K562 (cell line): Measurements from ENCODE around the gene SPI1. TPM values are rescaled to one million over a fixed set of nuclear protein-coding genes. Genes with fewer than 3 reads are reported as not detected.

Experiments
- AFF1 ChIP-seq, 2 experiments: fragments of 450-650 bp; IDR thresholded peaks; 2 replicates each; pipeline ENCODE4 v1.6.1; 2018; ENCODE audit warnings: mild to moderate bottlenecking in 2 of 2, low read depth in 1 of 2; ENCODE audit not compliant: partially characterized antibody in 2 of 2
- CREB3 ChIP-seq: fragments of 450-650 bp; conservative IDR thresholded peaks from 2 replicates; pipeline ENCODE4 v1.6.1; 2016; ENCODE audit warnings: missing genetic modification characterization, low read depth, mild to moderate bottlenecking, missing compliant biosample characterization, moderate library complexity
- CSDE1 ChIP-seq, 2 experiments: fragments of 450-650 bp; IDR thresholded peaks; 2 replicates each; pipeline ENCODE4 v1.6.1; 2016; ENCODE audit warnings: mild to moderate bottlenecking in 1 of 2
- E2F4 ChIP-seq: sonication (generic); formaldehyde crosslinking; IDR thresholded peaks from 2 replicates; pipeline ENCODE4 v1.8.0; 2022; ENCODE audit warnings: mild to moderate bottlenecking, low read depth, missing genetic modification reagents
- HDAC1 ChIP-seq, 2 experiments: fragments of 450-650 bp; IDR thresholded peaks; 2 replicates each; pipeline ENCODE4 v1.6.1; 2016 to 2017; ENCODE audit warnings: inconsistent platforms in 1 of 2, mild to moderate bottlenecking in 1 of 2, moderate library complexity in 1 of 2
- KDM5B ChIP-seq: fragments of 200-600 bp; sonication (generic); IDR thresholded peaks from 2 replicates; pipeline ENCODE4 v1.6.1; 2012; ENCODE audit warnings: low read depth, mild to moderate bottlenecking, moderate library complexity, low read length, control low read depth, inconsistent platforms; ENCODE audit not compliant: insufficient replicate concordance
- MCM3 ChIP-seq: fragments of 450-650 bp; IDR thresholded peaks from 2 replicates; pipeline ENCODE4 v1.6.1; 2016
- MTA3 ChIP-seq: fragments of 450-650 bp; formaldehyde crosslinking; IDR thresholded peaks from 2 replicates; pipeline ENCODE4 v1.6.1; 2017; ENCODE audit warnings: mild to moderate bottlenecking, borderline replicate concordance
- NCOA2 ChIP-seq, 2 experiments: fragments of 450-650 bp; IDR thresholded peaks; 2 replicates each; pipeline ENCODE4 v1.6.1; 2018; ENCODE audit warnings: mild to moderate bottlenecking in 2 of 2, moderate library complexity in 1 of 2; ENCODE audit not compliant: partially characterized antibody in 2 of 2
- NONO ChIP-seq, 2 experiments: fragments of 200-400 bp in 1 of 2; fragments of 450-650 bp in 1 of 2; formaldehyde crosslinking in 1 of 2; IDR thresholded peaks; 2 replicates each; pipeline ENCODE4 v1.6.1; 2017; ENCODE audit warnings: low read depth in 2 of 2, mild to moderate bottlenecking in 2 of 2, moderate library complexity in 2 of 2, low read length in 1 of 2
- NR2F6 ChIP-seq: fragments of 450-650 bp; formaldehyde crosslinking; IDR thresholded peaks from 2 replicates; pipeline ENCODE4 v1.4.0; 2020; ENCODE audit warnings: mild to moderate bottlenecking
- PKNOX1 ChIP-seq: fragments of 450-650 bp; IDR thresholded peaks from 2 replicates; pipeline ENCODE4 v1.6.1; 2016
- ZNF232 ChIP-seq: sonication (generic); formaldehyde crosslinking; IDR thresholded peaks from 2 replicates; pipeline ENCODE4 v1.8.0; 2022; ENCODE audit warnings: mild to moderate bottlenecking, missing genetic modification reagents
- polyA plus RNA-seq, 8 experiments: library from polyadenylated mRNA; depleted of rRNA in 4 of 8; stranded (reverse) in 5 of 8; unstranded in 3 of 8; fragments of >200 nt; fragmentation: Nextera tagmentation in 2 of 8; fragmentation: Illumina TruSeq in 1 of 8; extraction: Ambion mirVana in 2 of 8; extraction: Trizol in 1 of 8; gene quantifications; 2 replicates each; pipeline versions ENCODE4 v1.2.1 to v1.2.3, GENCODE V29; 2011 to 2014; ENCODE audit warnings: inconsistent platforms in 1 of 8, missing spikeins in 1 of 8
- total RNA-seq, 7 experiments: library from RNA; depleted of rRNA in 6 of 7; stranded (reverse); fragments of >200 nt in 6 of 7; fragmentation: Illumina TruSeq in 2 of 7; extraction: Trizol in 2 of 7; gene quantifications; 2 replicates each; pipeline versions ENCODE4 v1.2.1 to v1.2.3, GENCODE V29; 2011 to 2021; ENCODE audit warnings: low replicate concordance in 1 of 7
- TF ChIP-seq, protein P1 (sequence below): sonication (generic); formaldehyde crosslinking; IDR thresholded peaks from 2 replicates; pipeline ENCODE4 v1.4.0; 2020; ENCODE audit warnings: mild to moderate bottlenecking, missing genetic modification reagents

The SPI1 gene
- total and polyA plus RNA-seq, 9 of the 15 experiments (the other 6 are each of a cell fraction or from before 2014, with no cell fraction given): 0.10 to 33.7 (median 10.3) TPM

- peak; percentile 67 for TF ChIP-seq PKNOX1
- TF ChIP-seq CSDE1 (IDR thresholded peaks at IDR 0.05): no peak
- TF ChIP-seq HDAC1 (IDR thresholded peaks at IDR 0.05): peak in 1 of 2 experiments; percentile 46; a peak in 1 of 4 replicates
- TF ChIP-seq E2F4: no peak
- TF ChIP-seq KDM5B: no peak
- TF ChIP-seq ZNF232: no peak
- TF ChIP-seq, protein P1, sequence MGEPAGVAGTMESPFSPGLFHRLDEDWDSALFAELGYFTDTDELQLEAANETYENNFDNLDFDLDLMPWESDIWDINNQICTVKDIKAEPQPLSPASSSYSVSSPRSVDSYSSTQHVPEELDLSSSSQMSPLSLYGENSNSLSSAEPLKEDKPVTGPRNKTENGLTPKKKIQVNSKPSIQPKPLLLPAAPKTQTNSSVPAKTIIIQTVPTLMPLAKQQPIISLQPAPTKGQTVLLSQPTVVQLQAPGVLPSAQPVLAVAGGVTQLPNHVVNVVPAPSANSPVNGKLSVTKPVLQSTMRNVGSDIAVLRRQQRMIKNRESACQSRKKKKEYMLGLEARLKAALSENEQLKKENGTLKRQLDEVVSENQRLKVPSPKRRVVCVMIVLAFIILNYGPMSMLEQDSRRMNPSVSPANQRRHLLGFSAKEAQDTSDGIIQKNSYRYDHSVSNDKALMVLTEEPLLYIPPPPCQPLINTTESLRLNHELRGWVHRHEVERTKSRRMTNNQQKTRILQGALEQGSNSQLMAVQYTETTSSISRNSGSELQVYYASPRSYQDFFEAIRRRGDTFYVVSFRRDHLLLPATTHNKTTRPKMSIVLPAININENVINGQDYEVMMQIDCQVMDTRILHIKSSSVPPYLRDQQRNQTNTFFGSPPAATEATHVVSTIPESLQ (CRISPR knock-in tag): no peak
- no peak for TF ChIP-seq CREB3
- TF ChIP-seq AFF1 (IDR thresholded peaks at IDR 0.05; ENCODE audit: low read depth in 1 of 2, partially characterized antibody in 2 of 2): peak in 1 of 2 experiments; percentile 3
- no peak for TF ChIP-seq NONO (IDR thresholded peaks at IDR 0.05; ENCODE audit: low read depth in 2 of 2, low read length in 1 of 2)
- no peak for TF ChIP-seq NCOA2 (IDR thresholded peaks at IDR 0.05; ENCODE audit: partially characterized antibody in 2 of 2)
- no peak for TF ChIP-seq MCM3
- 0 out of 2 replicates have a peak, but pooled peaks have one; percentile 18 for TF ChIP-seq MTA3
- no peak for TF ChIP-seq NR2F6 (CRISPR knock-in tag)
These were observed 22.5 kb upstream of the SPI1 start (continued) for GRCh38 chr11:47400768-47401279.
